ENCODE data around the gene GPR137.

GPR137 gene

GRCh38 chr11:64249038-64249437 is 36.6 kb upstream of the GPR137 start:
- DNase-seq (ENCODE audit: low read depth in 2 of 2, low spot score in 1 of 2): no peak

GRCh38 chr11:64249563-64250414 is 35.9 kb upstream of the GPR137 start:
- DNase-seq (ENCODE audit: low read depth in 2 of 2, low spot score in 1 of 2): no peak

GRCh38 chr11:64250415-64251015 is 35.1 kb upstream of the GPR137 start:
- no peak for DNase-seq (ENCODE audit: low read depth in 2 of 2, low spot score in 1 of 2)

GRCh38 chr11:64251016-64251752 is 34.5 kb upstream of the GPR137 start, which contains the start of gene PLCB3:
TSS of gene PLCB3 (plus strand) at chr11:64251530. CDS start at chr11:64251650, 120 bp downstream.
- DNase-seq (ENCODE audit: low read depth in 2 of 2, low spot score in 1 of 2): no peak

- DNase-seq (ENCODE audit: low read depth in 2 of 2, low spot score in 1 of 2): no peak
Observed at GRCh38 chr11:64251753-64252002, 34.0 kb upstream of the GPR137 start.

GRCh38 chr11:64252003-64252872 is 33.4 kb upstream of the GPR137 start:
- no peak for DNase-seq (ENCODE audit: low read depth in 2 of 2, low spot score in 1 of 2)

GRCh38 chr11:64253043-64253442 is 32.6 kb upstream of the GPR137 start:
- DNase-seq (ENCODE audit: low read depth in 2 of 2, low spot score in 1 of 2): no peak

- no peak for DNase-seq (ENCODE audit: low read depth in 2 of 2, low spot score in 1 of 2)
Observed at GRCh38 chr11:64253481-64253880, 32.2 kb upstream of the GPR137 start.

- DNase-seq (ENCODE audit: low read depth in 2 of 2, low spot score in 1 of 2): no peak
Observed at GRCh38 chr11:64254326-64254725, 31.3 kb upstream of the GPR137 start.

- no peak for DNase-seq (ENCODE audit: low read depth in 2 of 2, low spot score in 1 of 2)
Observed at GRCh38 chr11:64255135-64256128, 30.2 kb upstream of the GPR137 start.

GRCh38 chr11:64256300-64256699 is 29.3 kb upstream of the GPR137 start:
- no peak for DNase-seq (ENCODE audit: low read depth in 2 of 2, low spot score in 1 of 2)

GRCh38 chr11:64258356-64258755 is 27.3 kb upstream of the GPR137 start:
- no peak for DNase-seq (ENCODE audit: low read depth in 2 of 2, low spot score in 1 of 2)

- DNase-seq (ENCODE audit: low read depth in 2 of 2, low spot score in 1 of 2): no peak
Observed at GRCh38 chr11:64258946-64259532, 26.6 kb upstream of the GPR137 start.

- no peak for DNase-seq (ENCODE audit: low read depth in 2 of 2, low spot score in 1 of 2)
Observed at GRCh38 chr11:64259533-64260067, 26.0 kb upstream of the GPR137 start.

GRCh38 chr11:64260147-64260708 is 25.4 kb upstream of the GPR137 start:
- DNase-seq (ENCODE audit: low read depth in 2 of 2, low spot score in 1 of 2): no peak

- no peak for DNase-seq (ENCODE audit: low read depth in 2 of 2, low spot score in 1 of 2)
Observed at GRCh38 chr11:64261556-64262080, 24.0 kb upstream of the GPR137 start.

- no peak for DNase-seq (ENCODE audit: low read depth in 2 of 2, low spot score in 1 of 2)
Observed at GRCh38 chr11:64262271-64263002, 23.2 kb upstream of the GPR137 start.
